ENCODE data around the gene CLSTN1.

The CLSTN1 gene

GRCh38 chr1:9703681-9704080 lies 120.1 kb downstream of the CLSTN1 start:
- WGBS, 2 experiments: 92 to 95% methylated on average over 3 of the region's 3 CpGs
- no peaks in the 10 kb centered on the region for H3K36me3 ChIP-seq (ENCODE audit: control insufficient read depth, insufficient read depth, low read length)

DNA sequence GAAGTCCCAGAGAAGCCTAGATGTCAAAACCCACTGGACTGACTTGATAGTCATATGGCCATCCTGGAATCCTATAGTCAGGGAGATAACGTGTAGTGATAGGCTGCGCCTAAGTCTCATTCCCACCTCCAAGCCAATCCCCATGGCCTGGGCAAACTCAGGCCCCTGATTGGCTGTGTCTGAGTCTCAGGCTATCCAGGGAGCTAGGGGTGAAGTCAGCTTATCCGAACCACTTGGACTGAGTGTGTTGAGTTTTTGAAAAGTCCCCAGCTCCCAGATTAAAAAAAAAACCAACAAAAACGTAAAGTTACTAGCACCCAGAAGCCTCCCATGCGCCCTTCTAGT lies 120.6 kb downstream of the CLSTN1 start:
- Histone ChIP-seq H3K4me3 (ENCODE audit: insufficient read depth, low read depth, low read length) (no peak overlapping the region), H3K27ac (ENCODE audit: insufficient read depth, low read depth, low read length, poor library complexity, severe bottlenecking) (no peak overlapping the region), H3K27me3 (ENCODE audit: control insufficient read depth, insufficient read depth, low read length, poor library complexity, severe bottlenecking) (no peaks in the 10 kb centered on the region), H3K9me3 (ENCODE audit: control insufficient read depth, low read length) (no peaks in the 10 kb centered on the region), H3K36me3 (ENCODE audit: control insufficient read depth, insufficient read depth, low read length) (no peaks in the 10 kb centered on the region), H3K4me1 (ENCODE audit: control insufficient read depth, insufficient read depth, low read length) (no peaks in the 10 kb centered on the region)
- 90 to 94% methylated on average over 5 of the region's 5 CpGs for WGBS, 2 experiments

More at GRCh38 chr1:9703681-9704080, 120.1 kb downstream of the CLSTN1 start:
- no peaks in the 10 kb centered on the region for H3K4me1 ChIP-seq (ENCODE audit: control insufficient read depth, insufficient read depth, low read length)
- no peaks in the 10 kb centered on the region for H3K9me3 ChIP-seq (ENCODE audit: control insufficient read depth, low read length)
- H3K27me3 ChIP-seq (ENCODE audit: control insufficient read depth, insufficient read depth, low read length, poor library complexity, severe bottlenecking): no peaks in the 10 kb centered on the region
- H3K27ac ChIP-seq (ENCODE audit: insufficient read depth, low read depth, low read length, poor library complexity, severe bottlenecking): no peak overlapping the region
- H3K4me3 ChIP-seq (ENCODE audit: insufficient read depth, low read depth, low read length): no peak overlapping the region

GRCh38 chr1:9701665-9702064 lies 122.1 kb downstream of the CLSTN1 start:
- Histone ChIP-seq H3K9me3 (ENCODE audit: control insufficient read depth, low read length) (no peaks in the 10 kb centered on the region), H3K36me3 (ENCODE audit: control insufficient read depth, insufficient read depth, low read length) (no peaks in the 10 kb centered on the region), H3K27me3 (ENCODE audit: control insufficient read depth, insufficient read depth, low read length, poor library complexity, severe bottlenecking) (no peaks in the 10 kb centered on the region), H3K4me3 (ENCODE audit: insufficient read depth, low read depth, low read length) (no peak overlapping the region), H3K4me1 (ENCODE audit: control insufficient read depth, insufficient read depth, low read length) (no peaks in the 10 kb centered on the region), H3K27ac (ENCODE audit: insufficient read depth, low read depth, low read length, poor library complexity, severe bottlenecking) (no peak overlapping the region)
- 91 to 94% methylated on average over 4 of the region's 4 CpGs for WGBS, 2 experiments

DNA sequence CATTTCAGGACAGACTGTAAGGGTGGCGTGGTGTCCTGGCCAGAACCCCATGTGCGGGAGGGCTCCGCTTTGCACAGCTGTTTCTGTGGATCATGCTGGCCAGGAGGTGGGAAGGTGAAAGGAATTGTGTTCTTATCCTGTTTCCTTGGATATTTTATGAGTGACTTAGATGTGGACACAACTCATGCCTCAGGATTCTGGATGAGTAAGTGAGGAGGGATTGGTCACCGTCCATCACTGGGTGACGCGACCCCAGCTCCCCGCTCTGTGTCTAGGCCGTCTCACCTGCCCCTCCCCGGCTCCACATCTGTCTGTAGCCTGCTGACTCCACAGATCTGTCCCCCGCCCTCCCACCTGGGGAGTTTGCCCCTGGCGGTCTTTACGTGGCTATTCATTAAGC lies 123.4 kb downstream of the CLSTN1 start:
- Histone ChIP-seq H3K36me3 (ENCODE audit: control insufficient read depth, insufficient read depth, low read length) (no peaks in the 10 kb centered on the region), H3K27me3 (ENCODE audit: control insufficient read depth, insufficient read depth, low read length, poor library complexity, severe bottlenecking) (no peaks in the 10 kb centered on the region), H3K27ac (ENCODE audit: insufficient read depth, low read depth, low read length, poor library complexity, severe bottlenecking) (no peak overlapping the region), H3K4me3 (ENCODE audit: insufficient read depth, low read depth, low read length) (no peak overlapping the region), H3K4me1 (ENCODE audit: control insufficient read depth, insufficient read depth, low read length) (no peaks in the 10 kb centered on the region), H3K9me3 (ENCODE audit: control insufficient read depth, low read length) (no peaks in the 10 kb centered on the region)
- 81% methylated on average over 12 of the region's 12 CpGs for WGBS, 2 experiments

DNA sequence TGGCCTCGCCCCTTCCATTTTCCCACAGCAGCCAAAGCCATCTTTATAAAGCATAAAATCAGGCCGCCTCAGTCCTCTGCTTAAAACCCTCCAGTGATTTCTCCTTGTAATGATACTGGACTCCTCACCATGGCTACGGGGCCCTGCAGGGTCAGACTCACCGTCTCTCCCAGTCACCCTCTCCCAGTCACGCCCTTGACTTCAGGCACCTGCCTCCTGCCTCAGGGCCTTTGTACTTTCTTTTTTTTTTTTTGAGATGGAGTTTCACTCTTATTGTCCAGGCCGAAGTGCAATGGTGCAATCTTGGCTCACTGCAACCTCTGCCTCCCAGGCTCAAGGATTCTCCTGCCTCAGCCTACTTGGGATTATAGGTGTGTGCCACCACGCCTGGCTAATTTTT lies 124.4 kb downstream of the CLSTN1 start:
- Histone ChIP-seq H3K4me1 (ENCODE audit: control insufficient read depth, insufficient read depth, low read length) (no peaks in the 10 kb centered on the region), H3K4me3 (ENCODE audit: insufficient read depth, low read depth, low read length) (no peak overlapping the region), H3K27ac (ENCODE audit: insufficient read depth, low read depth, low read length, poor library complexity, severe bottlenecking) (no peak overlapping the region), H3K27me3 (ENCODE audit: control insufficient read depth, insufficient read depth, low read length, poor library complexity, severe bottlenecking) (no peaks in the 10 kb centered on the region), H3K9me3 (ENCODE audit: control insufficient read depth, low read length) (no peaks in the 10 kb centered on the region), H3K36me3 (ENCODE audit: control insufficient read depth, insufficient read depth, low read length) (no peaks in the 10 kb centered on the region)
- 90 to 93% methylated on average over 7 of the region's 7 CpGs for WGBS, 2 experiments

DNA sequence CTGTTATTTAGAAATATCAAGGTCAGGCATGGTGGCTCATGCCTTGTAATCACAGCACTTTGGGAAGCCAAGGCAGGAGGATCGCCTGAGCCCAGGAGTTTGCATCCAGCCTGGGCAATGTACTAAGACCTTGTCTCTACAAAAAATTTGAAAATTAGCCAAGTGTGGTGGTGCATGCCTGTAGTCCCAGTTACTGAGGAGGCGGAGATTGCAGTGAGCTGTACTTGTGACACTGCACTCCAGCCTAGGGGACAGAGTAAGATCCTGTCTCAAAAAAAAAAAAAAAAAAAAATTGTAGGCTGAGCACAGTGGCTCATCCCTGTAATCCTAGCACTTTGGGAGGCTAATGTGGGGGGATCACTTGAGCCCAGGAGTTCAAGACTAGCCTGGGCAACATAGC lies 127.0 kb downstream of the CLSTN1 start:
- WGBS, 2 experiments: 91 to 94% methylated on average over 2 of the region's 2 CpGs
- Histone ChIP-seq H3K27ac (ENCODE audit: insufficient read depth, low read depth, low read length, poor library complexity, severe bottlenecking) (no peak overlapping the region), H3K36me3 (ENCODE audit: control insufficient read depth, insufficient read depth, low read length) (no peaks in the 10 kb centered on the region), H3K4me3 (ENCODE audit: insufficient read depth, low read depth, low read length) (no peak overlapping the region), H3K4me1 (ENCODE audit: control insufficient read depth, insufficient read depth, low read length) (no peaks in the 10 kb centered on the region), H3K27me3 (ENCODE audit: control insufficient read depth, insufficient read depth, low read length, poor library complexity, severe bottlenecking) (peaks cover under 1% of the 10 kb centered on the region), H3K9me3 (ENCODE audit: control insufficient read depth, low read length) (no peaks in the 10 kb centered on the region)

DNA sequence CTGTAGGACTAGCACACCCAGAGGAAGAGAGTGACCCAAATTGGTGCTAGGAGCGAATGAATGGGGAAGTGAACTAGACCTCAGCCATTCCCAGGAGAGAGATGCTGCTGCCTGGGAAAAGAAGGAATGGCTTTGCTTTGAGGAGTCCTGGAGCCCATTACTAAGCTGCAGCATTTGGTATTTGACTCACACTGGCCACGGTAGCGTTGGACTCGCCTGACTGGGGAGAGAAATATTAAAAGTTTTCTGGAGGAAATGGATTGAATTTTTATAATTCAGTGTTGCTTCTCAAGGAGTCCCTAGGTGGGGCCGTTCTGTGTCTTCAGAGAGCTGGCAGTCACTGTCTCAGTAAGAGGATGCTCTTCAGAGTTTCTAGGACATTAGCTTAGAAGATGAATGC lies 132.1 kb downstream of the CLSTN1 start:
- Histone ChIP-seq H3K27ac (ENCODE audit: insufficient read depth, low read depth, low read length, poor library complexity, severe bottlenecking) (no peak overlapping the region), H3K4me3 (ENCODE audit: insufficient read depth, low read depth, low read length) (no peak overlapping the region), H3K36me3 (ENCODE audit: control insufficient read depth, insufficient read depth, low read length) (no peaks in the 10 kb centered on the region), H3K4me1 (ENCODE audit: control insufficient read depth, insufficient read depth, low read length) (peaks cover 13% of the 10 kb centered on the region), H3K9me3 (ENCODE audit: control insufficient read depth, low read length) (no peaks in the 10 kb centered on the region), H3K27me3 (ENCODE audit: control insufficient read depth, insufficient read depth, low read length, poor library complexity, severe bottlenecking) (peaks cover 48% of the 10 kb centered on the region)
- 85% methylated on average over 5 of the region's 5 CpGs for WGBS, 2 experiments

DNA sequence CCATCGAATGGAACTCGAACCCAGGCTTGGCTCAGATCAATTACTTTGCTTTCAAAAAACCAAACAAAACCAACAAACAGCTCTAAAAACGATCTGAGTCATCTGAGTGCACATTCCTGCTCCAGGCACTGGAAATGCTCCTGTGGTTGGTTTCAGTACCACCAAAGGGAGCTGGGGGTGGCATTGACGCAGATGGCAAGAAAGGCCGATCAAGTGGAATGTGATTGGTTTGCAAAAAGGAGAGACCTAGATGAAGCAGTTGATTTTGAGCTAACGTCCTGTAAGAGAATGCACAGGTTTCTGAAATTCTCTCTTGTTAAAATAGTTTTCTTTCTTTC lies 132.7 kb downstream of the CLSTN1 start:
- 78% methylated on average over 6 of the region's 6 CpGs for WGBS, 2 experiments
- H3K9me3 ChIP-seq (ENCODE audit: control insufficient read depth, low read length): no peaks in the 10 kb centered on the region
- peaks cover 13% of the 10 kb centered on the region for H3K4me1 ChIP-seq (ENCODE audit: control insufficient read depth, insufficient read depth, low read length)
- no peak overlapping the region for H3K27ac ChIP-seq (ENCODE audit: insufficient read depth, low read depth, low read length, poor library complexity, severe bottlenecking)
- H3K27me3 ChIP-seq (ENCODE audit: control insufficient read depth, insufficient read depth, low read length, poor library complexity, severe bottlenecking): peaks cover 53% of the 10 kb centered on the region
- no peaks in the 10 kb centered on the region for H3K36me3 ChIP-seq (ENCODE audit: control insufficient read depth, insufficient read depth, low read length)
- no peak overlapping the region for H3K4me3 ChIP-seq (ENCODE audit: insufficient read depth, low read depth, low read length)

DNA sequence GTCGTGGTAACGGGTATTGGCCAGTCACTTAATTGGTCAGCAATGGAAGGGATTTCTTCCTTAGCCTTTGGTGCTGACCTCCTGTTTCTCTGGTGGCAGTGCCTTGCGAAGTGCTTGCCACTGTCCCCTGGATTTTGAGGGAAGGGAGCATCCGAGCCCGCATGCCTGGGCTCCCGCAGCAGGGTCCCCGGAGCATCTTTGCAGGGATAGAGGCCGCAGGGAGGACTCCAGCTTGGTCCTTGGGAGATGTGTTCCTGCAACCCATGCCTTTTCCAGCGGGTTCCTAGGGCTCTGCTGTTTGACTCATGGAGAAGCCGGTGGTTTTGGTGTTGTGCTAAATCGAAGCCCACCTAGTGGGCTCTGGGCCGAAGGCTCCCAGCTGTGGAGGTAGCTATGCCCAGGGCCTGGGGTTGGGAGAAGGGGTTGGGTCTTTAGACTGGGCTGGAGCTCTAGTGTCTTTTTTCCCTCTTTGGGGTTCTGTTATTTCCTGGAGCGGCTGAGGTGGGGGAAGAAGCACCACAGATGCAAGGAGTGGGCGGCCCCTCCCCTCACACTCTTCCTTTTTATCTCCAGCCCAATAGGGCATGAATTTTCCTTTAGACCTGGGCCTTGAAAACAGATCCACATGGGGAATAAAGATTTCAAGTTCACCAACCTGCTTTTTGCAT lies 133.2 kb downstream of the CLSTN1 start:
- H3K4me3 ChIP-seq (ENCODE audit: insufficient read depth, low read depth, low read length): peak overlapping the region; percentile 37
- peaks cover 53% of the 10 kb centered on the region for H3K27me3 ChIP-seq (ENCODE audit: control insufficient read depth, insufficient read depth, low read length, poor library complexity, severe bottlenecking)
- H3K27ac ChIP-seq (ENCODE audit: insufficient read depth, low read depth, low read length, poor library complexity, severe bottlenecking): no peak overlapping the region
- no peaks in the 10 kb centered on the region for H3K36me3 ChIP-seq (ENCODE audit: control insufficient read depth, insufficient read depth, low read length)
- no peaks in the 10 kb centered on the region for H3K9me3 ChIP-seq (ENCODE audit: control insufficient read depth, low read length)
- peaks cover 13% of the 10 kb centered on the region for H3K4me1 ChIP-seq (ENCODE audit: control insufficient read depth, insufficient read depth, low read length)
- 26 to 27% methylated on average over 14 of the region's 14 CpGs for WGBS, 2 experiments

- Histone ChIP-seq H3K27me3 (ENCODE audit: control insufficient read depth, insufficient read depth, low read length, poor library complexity, severe bottlenecking) (peaks cover 53% of the 10 kb centered on the region), H3K9me3 (ENCODE audit: control insufficient read depth, low read length) (no peaks in the 10 kb centered on the region), H3K4me3 (ENCODE audit: insufficient read depth, low read depth, low read length) (peak overlapping the region; percentile 37), H3K4me1 (ENCODE audit: control insufficient read depth, insufficient read depth, low read length) (peaks cover 13% of the 10 kb centered on the region), H3K36me3 (ENCODE audit: control insufficient read depth, insufficient read depth, low read length) (no peaks in the 10 kb centered on the region), H3K27ac (ENCODE audit: insufficient read depth, low read depth, low read length, poor library complexity, severe bottlenecking) (no peak overlapping the region)
- WGBS, 2 experiments: 1% methylated on average over 23 of the region's 23 CpGs
Observed at GRCh38 chr1:9689971-9690381, 133.8 kb downstream of the CLSTN1 start.
